ENCODE measurements around the gene NLRP6. TPM values are rescaled to one million over a fixed set of nuclear protein-coding genes. Genes with fewer than 3 reads are reported as not detected.

The NLRP6 gene
- total RNA-seq, 1 experiment from 2014 or later: not detected

- ChIA-PET POLR2A (ENCODE audit: low non-redundant PET) (no interaction called here), CTCF (no interaction called here)
- TF ChIP-seq CTCF (conservative IDR thresholded peaks at IDR 0.05; ENCODE audit: low read depth, low read length) (no peak), EZH2 (IDR thresholded peaks at IDR 0.05; ENCODE audit: borderline replicate concordance, low read depth, low read length, poor library complexity, severe bottlenecking) (no peak)
- Histone ChIP-seq H3K36me3 (ENCODE audit: insufficient read depth, low read length, poor library complexity, severe bottlenecking) (peaks cover 7% of the 10 kb centered on the region), H3K27ac (ENCODE audit: low read depth, low read length, poor library complexity, severe bottlenecking) (peak overlapping the region; percentile 73), H3K4me3 (ENCODE audit: low read depth, low read length, poor library complexity, severe bottlenecking) (peak overlapping the region; percentile 95), H3K27me3 (replicated peaks; ENCODE audit: insufficient read depth, low read depth, low read length, poor library complexity) (no peaks in the 10 kb centered on the region), H3K4me1 (ENCODE audit: insufficient read depth, low read length, poor library complexity, severe bottlenecking) (peaks cover 12% of the 10 kb centered on the region), H3K9me3 (ENCODE audit: low read depth, low read length, poor library complexity, severe bottlenecking) (no peaks in the 10 kb centered on the region)
- no peak for DNase-seq (ENCODE audit: low spot score)
- intact Hi-C loops (cut with micrococcal nuclease; ENCODE audit: unreplicated experiment): no loop called here
- TSS peak; percentile 62 for BruUV-seq (replicated peaks)
These were observed 43.0 kb upstream of the NLRP6 start for GRCh38 chr11:235180-235579.

GRCh38 chr11:235609-235996 lies 42.6 kb upstream of the NLRP6 start:
- H3K4me3 ChIP-seq (ENCODE audit: low read depth, low read length, poor library complexity, severe bottlenecking): peak overlapping the region; percentile 95
- no peaks in the 10 kb centered on the region for H3K27me3 ChIP-seq (replicated peaks; ENCODE audit: insufficient read depth, low read depth, low read length, poor library complexity)
- intact Hi-C loops (cut with micrococcal nuclease; ENCODE audit: unreplicated experiment): no loop called here
- peaks cover 7% of the 10 kb centered on the region for H3K36me3 ChIP-seq (ENCODE audit: insufficient read depth, low read length, poor library complexity, severe bottlenecking)
- H3K4me1 ChIP-seq (ENCODE audit: insufficient read depth, low read length, poor library complexity, severe bottlenecking): peaks cover 12% of the 10 kb centered on the region
- POLR2A ChIA-PET (ENCODE audit: low non-redundant PET): no interaction called here
- BruUV-seq (replicated peaks): no TSS peak
- CTCF ChIA-PET: no interaction called here
- no peak for TF ChIP-seq EZH2 (IDR thresholded peaks at IDR 0.05; ENCODE audit: borderline replicate concordance, low read depth, low read length, poor library complexity, severe bottlenecking)
- TF ChIP-seq CTCF (conservative IDR thresholded peaks at IDR 0.05; ENCODE audit: low read depth, low read length): no peak
- peak; percentile 42 for DNase-seq (ENCODE audit: low spot score)
- no peaks in the 10 kb centered on the region for H3K9me3 ChIP-seq (ENCODE audit: low read depth, low read length, poor library complexity, severe bottlenecking)
- H3K27ac ChIP-seq (ENCODE audit: low read depth, low read length, poor library complexity, severe bottlenecking): peak overlapping the region; percentile 73

GRCh38 chr11:235997-236773 lies 42.0 kb upstream of the NLRP6 start, which contains the start of gene SIRT3:
TSS of gene SIRT3 (minus strand) at chr11:236342. CDS start at chr11:236328, 14 bp downstream.
- Histone ChIP-seq H3K4me3 (ENCODE audit: low read depth, low read length, poor library complexity, severe bottlenecking) (peak within 1 kb of the TSS; percentile 95), H3K36me3 (ENCODE audit: insufficient read depth, low read length, poor library complexity, severe bottlenecking) (peaks cover 8% of the 10 kb centered on the region), H3K9me3 (ENCODE audit: low read depth, low read length, poor library complexity, severe bottlenecking) (no peaks in the 10 kb centered on the region), H3K27me3 (replicated peaks; ENCODE audit: insufficient read depth, low read depth, low read length, poor library complexity) (no peaks in the 10 kb centered on the region), H3K4me1 (ENCODE audit: insufficient read depth, low read length, poor library complexity, severe bottlenecking) (peaks cover 12% of the 10 kb centered on the region), H3K27ac (ENCODE audit: low read depth, low read length, poor library complexity, severe bottlenecking) (peak within 1 kb of the TSS; percentile 78)
- CTCF ChIA-PET: no interaction called here
- no TSS peak for BruUV-seq (replicated peaks)
- peak; percentile 78 for DNase-seq (ENCODE audit: low spot score)
- intact Hi-C loops (cut with micrococcal nuclease; ENCODE audit: unreplicated experiment): no loop called here
- TF ChIP-seq EZH2 (IDR thresholded peaks at IDR 0.05; ENCODE audit: borderline replicate concordance, low read depth, low read length, poor library complexity, severe bottlenecking): no peak
- no peak for TF ChIP-seq CTCF (conservative IDR thresholded peaks at IDR 0.05; ENCODE audit: low read depth, low read length)
- POLR2A ChIA-PET (ENCODE audit: low non-redundant PET): no interaction called here

All from A673 (cell line).